Ishikawa (cell line): Measurements from ENCODE around the gene NDRG3.

ENCODE experiments used
- CEBPB ChIP-seq: IDR thresholded peaks from 2 replicates; pipeline ENCODE4 v1.6.1; 2012
- EGR1 ChIP-seq: IDR thresholded peaks from 2 replicates; pipeline ENCODE4 v1.6.1; 2012
- EP300 ChIP-seq: IDR thresholded peaks from 2 replicates; pipeline ENCODE4 v1.6.1; 2012; ENCODE audit warnings: borderline replicate concordance
- FOXM1 ChIP-seq: IDR thresholded peaks from 2 replicates; pipeline ENCODE4 v1.6.1; 2012; ENCODE audit warnings: low read depth, borderline replicate concordance
- NFIC ChIP-seq: IDR thresholded peaks from 2 replicates; pipeline ENCODE4 v1.6.1; 2012
- RAD21 ChIP-seq: IDR thresholded peaks from 2 replicates; pipeline ENCODE4 v1.6.1; 2012; ENCODE audit warnings: low read depth
- REST ChIP-seq: IDR thresholded peaks from 2 replicates; pipeline ENCODE4 v1.6.1; 2012; ENCODE audit warnings: low read depth, mild to moderate bottlenecking
- TAF1 ChIP-seq: IDR thresholded peaks from 2 replicates; pipeline ENCODE4 v1.6.1; 2012; ENCODE audit warnings: low read depth, mild to moderate bottlenecking
- TCF12 ChIP-seq: IDR thresholded peaks from 2 replicates; pipeline ENCODE4 v1.6.1; 2012; ENCODE audit warnings: low read depth
- TEAD4 ChIP-seq: IDR thresholded peaks from 2 replicates; pipeline ENCODE4 v1.6.1; 2012
- YY1 ChIP-seq: IDR thresholded peaks from 2 replicates; pipeline ENCODE4 v1.6.1; 2012; ENCODE audit warnings: low read depth
- TF ChIP-seq, protein P1 (sequence below): IDR thresholded peaks from 2 replicates; pipeline ENCODE4 v1.6.1; 2012

- TF ChIP-seq EP300, result no peak
- no peak for TF ChIP-seq EGR1
- no peak for TF ChIP-seq REST
- no peak for TF ChIP-seq TAF1
- no peak for TF ChIP-seq YY1
- no peak for TF ChIP-seq FOXM1
- no peak for TF ChIP-seq TEAD4
- TF ChIP-seq TCF12, result no peak
- TF ChIP-seq NFIC, result no peak
- no peak for TF ChIP-seq CEBPB
- TF ChIP-seq, protein P1, sequence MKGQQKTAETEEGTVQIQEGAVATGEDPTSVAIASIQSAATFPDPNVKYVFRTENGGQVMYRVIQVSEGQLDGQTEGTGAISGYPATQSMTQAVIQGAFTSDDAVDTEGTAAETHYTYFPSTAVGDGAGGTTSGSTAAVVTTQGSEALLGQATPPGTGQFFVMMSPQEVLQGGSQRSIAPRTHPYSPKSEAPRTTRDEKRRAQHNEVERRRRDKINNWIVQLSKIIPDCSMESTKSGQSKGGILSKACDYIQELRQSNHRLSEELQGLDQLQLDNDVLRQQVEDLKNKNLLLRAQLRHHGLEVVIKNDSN, result no peak
- TF ChIP-seq RAD21, result no peak
These were observed 134.3 kb downstream of the NDRG3 start for GRCh38 chr20:36611625-36612024.
